IMR-90 (cell line): ENCODE results near the gene MYH13.

ENCODE experiments used
- BHLHE40 ChIP-seq: fragments of 150-350 bp; IDR thresholded peaks from 2 replicates; pipeline ENCODE4 v1.6.1; 2016; ENCODE audit warnings: mild to moderate bottlenecking, low read depth, low read length
- CEBPB ChIP-seq: IDR thresholded peaks from 2 replicates; pipeline ENCODE4 v1.6.1; 2012; ENCODE audit warnings: low read depth, low read length, improper control_type of control experiment
- CHD1 ChIP-seq: IDR thresholded peaks from 2 replicates; pipeline ENCODE4 v1.6.1; 2012; ENCODE audit warnings: low read depth, low read length, improper control_type of control experiment
- FOS ChIP-seq: fragments of 150-350 bp; IDR thresholded peaks from 2 replicates; pipeline ENCODE4 v1.6.1; 2016; ENCODE audit warnings: low read depth, low read length
- MAFK ChIP-seq: IDR thresholded peaks from 2 replicates; pipeline ENCODE4 v1.6.1; 2012; ENCODE audit warnings: low read depth, low read length, improper control_type of control experiment
- MAZ ChIP-seq: IDR thresholded peaks from 2 replicates; pipeline ENCODE4 v1.6.1; 2012; ENCODE audit warnings: low read depth, mild to moderate bottlenecking, low read length, improper control_type of control experiment, moderate library complexity, borderline replicate concordance
- NFE2L2 ChIP-seq: fragments of 150-350 bp; IDR thresholded peaks from 2 replicates; pipeline ENCODE4 v1.6.1; 2016; ENCODE audit warnings: low read depth, mild to moderate bottlenecking, low read length
- POLR2A ChIP-seq: IDR thresholded peaks from 2 replicates; pipeline ENCODE4 v1.6.1; 2012; ENCODE audit warnings: mild to moderate bottlenecking, low read depth, low read length
- RAD21 ChIP-seq: IDR thresholded peaks from 2 replicates; pipeline ENCODE4 v1.6.1; 2012; ENCODE audit warnings: low read length, improper control_type of control experiment
- RCOR1 ChIP-seq: IDR thresholded peaks from 2 replicates; pipeline ENCODE4 v1.6.1; 2012; ENCODE audit warnings: mild to moderate bottlenecking, low read length, improper control_type of control experiment; ENCODE audit not compliant: insufficient replicate concordance
- RFX5 ChIP-seq: IDR thresholded peaks from 2 replicates; pipeline ENCODE4 v1.8.0; 2012; ENCODE audit warnings: low read depth, mild to moderate bottlenecking, low read length, moderate library complexity
- TF ChIP-seq, protein P1 (sequence below): conservative IDR thresholded peaks from 2 replicates; pipeline ENCODE4 v1.5.1; 2012; ENCODE audit warnings: mild to moderate bottlenecking, low read depth, low read length, improper control_type of control experiment
- TF ChIP-seq, protein P2 (sequence below): fragments of 150-350 bp; IDR thresholded peaks from 2 replicates; pipeline ENCODE4 v1.6.1; 2016; ENCODE audit warnings: low read depth, mild to moderate bottlenecking, low read length, moderate library complexity, borderline replicate concordance
- TF ChIP-seq, protein P3 (sequence below): fragments of 150-350 bp; IDR thresholded peaks from 2 replicates; pipeline ENCODE4 v1.6.1; 2017; ENCODE audit warnings: mild to moderate bottlenecking, antibody characterized with exemption, low read length, low read depth

DNA sequence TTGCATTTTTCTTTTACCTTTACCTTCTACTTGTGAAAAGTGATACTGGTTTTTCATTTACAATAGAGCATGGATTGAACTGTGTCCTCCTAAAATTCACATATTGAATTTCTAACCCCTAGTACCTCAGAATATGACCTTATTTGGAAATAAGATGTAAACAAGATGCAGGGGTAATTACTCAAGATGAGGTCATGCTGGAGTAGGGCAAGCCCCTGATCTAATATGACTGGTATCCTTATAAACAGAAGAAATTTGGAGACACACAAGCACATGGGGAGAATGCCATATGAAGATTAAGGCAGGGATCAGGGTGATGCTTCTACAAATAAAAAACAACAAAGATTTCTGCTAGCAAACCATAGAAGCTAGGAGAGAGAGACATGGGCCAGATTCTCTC lies 12.2 kb downstream of the MYH13 start:
- TF ChIP-seq, protein P1, sequence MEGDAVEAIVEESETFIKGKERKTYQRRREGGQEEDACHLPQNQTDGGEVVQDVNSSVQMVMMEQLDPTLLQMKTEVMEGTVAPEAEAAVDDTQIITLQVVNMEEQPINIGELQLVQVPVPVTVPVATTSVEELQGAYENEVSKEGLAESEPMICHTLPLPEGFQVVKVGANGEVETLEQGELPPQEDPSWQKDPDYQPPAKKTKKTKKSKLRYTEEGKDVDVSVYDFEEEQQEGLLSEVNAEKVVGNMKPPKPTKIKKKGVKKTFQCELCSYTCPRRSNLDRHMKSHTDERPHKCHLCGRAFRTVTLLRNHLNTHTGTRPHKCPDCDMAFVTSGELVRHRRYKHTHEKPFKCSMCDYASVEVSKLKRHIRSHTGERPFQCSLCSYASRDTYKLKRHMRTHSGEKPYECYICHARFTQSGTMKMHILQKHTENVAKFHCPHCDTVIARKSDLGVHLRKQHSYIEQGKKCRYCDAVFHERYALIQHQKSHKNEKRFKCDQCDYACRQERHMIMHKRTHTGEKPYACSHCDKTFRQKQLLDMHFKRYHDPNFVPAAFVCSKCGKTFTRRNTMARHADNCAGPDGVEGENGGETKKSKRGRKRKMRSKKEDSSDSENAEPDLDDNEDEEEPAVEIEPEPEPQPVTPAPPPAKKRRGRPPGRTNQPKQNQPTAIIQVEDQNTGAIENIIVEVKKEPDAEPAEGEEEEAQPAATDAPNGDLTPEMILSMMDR, result no peak
- no peak for TF ChIP-seq POLR2A
- TF ChIP-seq FOS, result no peak
- TF ChIP-seq RCOR1, result no peak
- no peak for TF ChIP-seq MAZ
- TF ChIP-seq RFX5, result no peak
- TF ChIP-seq, protein P2, sequence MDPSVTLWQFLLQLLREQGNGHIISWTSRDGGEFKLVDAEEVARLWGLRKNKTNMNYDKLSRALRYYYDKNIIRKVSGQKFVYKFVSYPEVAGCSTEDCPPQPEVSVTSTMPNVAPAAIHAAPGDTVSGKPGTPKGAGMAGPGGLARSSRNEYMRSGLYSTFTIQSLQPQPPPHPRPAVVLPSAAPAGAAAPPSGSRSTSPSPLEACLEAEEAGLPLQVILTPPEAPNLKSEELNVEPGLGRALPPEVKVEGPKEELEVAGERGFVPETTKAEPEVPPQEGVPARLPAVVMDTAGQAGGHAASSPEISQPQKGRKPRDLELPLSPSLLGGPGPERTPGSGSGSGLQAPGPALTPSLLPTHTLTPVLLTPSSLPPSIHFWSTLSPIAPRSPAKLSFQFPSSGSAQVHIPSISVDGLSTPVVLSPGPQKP, result no peak
- no peak for TF ChIP-seq RAD21
- no peak for TF ChIP-seq MAFK
- no peak for TF ChIP-seq BHLHE40
- no peak for TF ChIP-seq CEBPB
- no peak for TF ChIP-seq NFE2L2
- TF ChIP-seq CHD1, result no peak
- TF ChIP-seq, protein P3, sequence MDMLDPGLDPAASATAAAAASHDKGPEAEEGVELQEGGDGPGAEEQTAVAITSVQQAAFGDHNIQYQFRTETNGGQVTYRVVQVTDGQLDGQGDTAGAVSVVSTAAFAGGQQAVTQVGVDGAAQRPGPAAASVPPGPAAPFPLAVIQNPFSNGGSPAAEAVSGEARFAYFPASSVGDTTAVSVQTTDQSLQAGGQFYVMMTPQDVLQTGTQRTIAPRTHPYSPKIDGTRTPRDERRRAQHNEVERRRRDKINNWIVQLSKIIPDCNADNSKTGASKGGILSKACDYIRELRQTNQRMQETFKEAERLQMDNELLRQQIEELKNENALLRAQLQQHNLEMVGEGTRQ, result no peak
